ENCODE data around the gene NCS1. TPM values are rescaled to one million over a fixed set of nuclear protein-coding genes. Genes with fewer than 3 reads are reported as not detected.

Gene NCS1
- total RNA-seq, 1 experiment from 2014 or later, result 68.7 TPM

DNA sequence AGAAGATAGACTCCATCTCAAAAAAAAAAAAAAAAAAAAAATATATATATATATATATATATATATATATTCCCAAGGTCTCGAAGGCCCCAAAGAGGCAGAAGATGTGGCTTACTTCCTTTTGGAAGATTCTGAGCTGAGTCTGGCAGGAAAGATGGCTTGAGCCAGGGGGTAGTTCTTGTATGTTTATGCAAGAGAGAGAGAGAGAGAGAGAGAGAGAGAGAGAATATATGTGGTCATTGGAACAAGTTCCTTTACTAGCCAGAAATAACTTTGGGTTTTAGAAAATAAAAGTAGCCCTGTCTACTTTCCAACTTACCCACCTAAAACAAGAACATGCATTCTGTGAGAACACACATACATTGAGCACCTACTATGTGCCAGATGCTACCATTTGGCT is 17.6 kb downstream of the NCS1 start:
- no peaks in the 10 kb centered on the region for H3K36me3 ChIP-seq (ENCODE audit: control insufficient read depth in 1 of 2, insufficient read depth in 2 of 2, low read length in 2 of 2)
- BruUV-seq (replicated peaks), result no TSS peak
- POLR2A ChIA-PET, result no interaction called here
- no peak overlapping the region for H3K4me2 ChIP-seq (ENCODE audit: low read length)
- H3K27me3 ChIP-seq (ENCODE audit: insufficient read depth, low read length), result no peaks in the 10 kb centered on the region
- H3K9me3 ChIP-seq (ENCODE audit: control insufficient read depth in 1 of 2, insufficient read depth in 1 of 2, low read depth in 1 of 2, low read length in 2 of 2), result no peaks in the 10 kb centered on the region
- RAD21 ChIA-PET (ENCODE audit: low non-redundant PET in 1 of 2, low total read pairs in 2 of 2, uncharacterized antibody in 2 of 2, unreplicated experiment in 2 of 2), result no interaction called here
- ATAC-seq, result no peak
- DNase-seq (ENCODE audit: low read depth, low spot score), result no peak
- CTCF ChIA-PET, result no interaction called here
- peaks cover 9% of the 10 kb centered on the region; the same call in 1 of the 2 replicates for H4K20me1 ChIP-seq (ENCODE audit: insufficient read depth)
- no peak overlapping the region for H2AFZ ChIP-seq (ENCODE audit: low read depth, low read length, poor library complexity, severe bottlenecking)
- no peaks in the 10 kb centered on the region for H3K9me2 ChIP-seq (ENCODE audit: insufficient read depth)
- peaks cover 15 to 44% of the 10 kb centered on the region in 2 experiments for H3K4me1 ChIP-seq (ENCODE audit: control insufficient read depth in 1 of 2, insufficient read depth in 2 of 2, low read length in 2 of 2)
- H3K79me2 ChIP-seq (ENCODE audit: insufficient read depth, low read length), result peaks cover 96% of the 10 kb centered on the region
- no peak overlapping the region for H3K27ac ChIP-seq (ENCODE audit: low read depth, low read length)
- no peak overlapping the region for H3K4me3 ChIP-seq (replicated peaks in 1 of 2; ENCODE audit: low read depth in 1 of 2, low read length in 2 of 2)
- TF ChIP-seq JUND (IDR thresholded peaks at IDR 0.05) (no peak), CEBPB (IDR thresholded peaks at IDR 0.05; ENCODE audit: low read depth) (no peak), POLR2A (IDR thresholded peaks at IDR 0.05; ENCODE audit: borderline replicate concordance, extremely low read depth, insufficient read depth, insufficient read length) (no peak), ZFX (IDR thresholded peaks at IDR 0.05) (no peak)
- TF ChIP-seq, protein P1, sequence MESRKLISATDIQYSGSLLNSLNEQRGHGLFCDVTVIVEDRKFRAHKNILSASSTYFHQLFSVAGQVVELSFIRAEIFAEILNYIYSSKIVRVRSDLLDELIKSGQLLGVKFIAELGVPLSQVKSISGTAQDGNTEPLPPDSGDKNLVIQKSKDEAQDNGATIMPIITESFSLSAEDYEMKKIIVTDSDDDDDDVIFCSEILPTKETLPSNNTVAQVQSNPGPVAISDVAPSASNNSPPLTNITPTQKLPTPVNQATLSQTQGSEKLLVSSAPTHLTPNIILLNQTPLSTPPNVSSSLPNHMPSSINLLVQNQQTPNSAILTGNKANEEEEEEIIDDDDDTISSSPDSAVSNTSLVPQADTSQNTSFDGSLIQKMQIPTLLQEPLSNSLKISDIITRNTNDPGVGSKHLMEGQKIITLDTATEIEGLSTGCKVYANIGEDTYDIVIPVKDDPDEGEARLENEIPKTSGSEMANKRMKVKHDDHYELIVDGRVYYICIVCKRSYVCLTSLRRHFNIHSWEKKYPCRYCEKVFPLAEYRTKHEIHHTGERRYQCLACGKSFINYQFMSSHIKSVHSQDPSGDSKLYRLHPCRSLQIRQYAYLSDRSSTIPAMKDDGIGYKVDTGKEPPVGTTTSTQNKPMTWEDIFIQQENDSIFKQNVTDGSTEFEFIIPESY (IDR thresholded peaks at IDR 0.05; ENCODE audit: extremely low read depth, insufficient replicate concordance, low read length), result no peak
- TF ChIP-seq, protein P2, sequence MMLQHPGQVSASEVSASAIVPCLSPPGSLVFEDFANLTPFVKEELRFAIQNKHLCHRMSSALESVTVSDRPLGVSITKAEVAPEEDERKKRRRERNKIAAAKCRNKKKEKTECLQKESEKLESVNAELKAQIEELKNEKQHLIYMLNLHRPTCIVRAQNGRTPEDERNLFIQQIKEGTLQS (IDR thresholded peaks at IDR 0.05), result no peak
- no peak overlapping the region for H3K9ac ChIP-seq (ENCODE audit: low read length)
- intact Hi-C loops (cut with micrococcal nuclease), result no loop called here

DNA sequence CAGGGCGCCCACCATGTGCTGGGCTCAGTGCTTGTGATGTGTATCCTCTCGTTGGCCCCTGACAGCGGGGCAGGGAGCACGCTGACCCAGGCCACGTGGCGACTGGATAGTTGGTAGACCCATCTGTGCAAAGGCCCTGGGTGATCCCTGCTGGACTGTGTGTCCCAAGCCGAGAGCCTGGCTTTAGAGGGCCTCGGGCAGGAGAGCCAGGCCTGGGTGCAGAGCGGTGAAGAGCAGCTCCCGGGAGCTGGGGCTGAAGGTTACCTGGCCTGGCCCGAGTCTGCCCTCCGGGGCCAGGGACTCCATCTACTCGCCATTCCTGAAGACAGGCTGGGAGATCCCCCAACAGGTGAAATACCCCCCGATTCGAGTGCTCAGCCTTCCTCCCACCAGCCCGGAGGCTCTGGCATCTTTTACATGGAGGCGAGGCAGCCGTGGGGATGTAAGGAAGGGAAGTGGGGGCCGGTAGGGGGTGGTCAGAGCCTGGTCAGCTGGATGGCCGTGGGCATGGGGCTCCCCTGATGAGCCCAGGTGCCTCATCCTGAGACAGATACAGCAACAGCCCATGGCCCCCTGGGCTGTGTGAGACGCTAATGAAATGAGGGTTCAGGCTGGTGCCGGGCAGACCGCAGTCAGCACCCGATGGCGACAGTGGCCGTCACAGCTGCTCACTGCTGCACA is 19.0 kb downstream of the NCS1 start:
- no peaks in the 10 kb centered on the region for H3K9me3 ChIP-seq (ENCODE audit: control insufficient read depth in 1 of 2, insufficient read depth in 1 of 2, low read depth in 1 of 2, low read length in 2 of 2)
- POLR2A ChIA-PET, result no interaction called here
- H3K9ac ChIP-seq (ENCODE audit: low read length), result no peak overlapping the region
- H3K27ac ChIP-seq (ENCODE audit: low read depth, low read length), result no peak overlapping the region
- BruUV-seq (replicated peaks), result no TSS peak
- H3K27me3 ChIP-seq (ENCODE audit: insufficient read depth, low read length), result no peaks in the 10 kb centered on the region
- ATAC-seq (no peak), DNase-seq (ENCODE audit: low read depth, low spot score) (no peak)
- H3K9me2 ChIP-seq (ENCODE audit: insufficient read depth), result no peaks in the 10 kb centered on the region
- no peaks in the 10 kb centered on the region for H3K36me3 ChIP-seq (ENCODE audit: control insufficient read depth in 1 of 2, insufficient read depth in 2 of 2, low read length in 2 of 2)
- no peak overlapping the region for H2AFZ ChIP-seq (ENCODE audit: low read depth, low read length, poor library complexity, severe bottlenecking)
- intact Hi-C loops (cut with micrococcal nuclease), result no loop called here
- H4K20me1 ChIP-seq (ENCODE audit: insufficient read depth), result peaks cover 9% of the 10 kb centered on the region; the same call in 1 of the 2 replicates
- RAD21 ChIA-PET (ENCODE audit: low non-redundant PET in 1 of 2, low total read pairs in 2 of 2, uncharacterized antibody in 2 of 2, unreplicated experiment in 2 of 2), result no interaction called here
- H3K79me2 ChIP-seq (ENCODE audit: insufficient read depth, low read length), result peaks cover 96% of the 10 kb centered on the region
- H3K4me3 ChIP-seq (replicated peaks in 1 of 2; ENCODE audit: low read depth in 1 of 2, low read length in 2 of 2), result no peak overlapping the region
- peaks cover 12 to 30% of the 10 kb centered on the region in 2 experiments for H3K4me1 ChIP-seq (ENCODE audit: control insufficient read depth in 1 of 2, insufficient read depth in 2 of 2, low read length in 2 of 2)
- CTCF ChIA-PET, result no interaction called here
- no peak overlapping the region for H3K4me2 ChIP-seq (ENCODE audit: low read length)
- no peak for TF ChIP-seq ELF1 (IDR thresholded peaks at IDR 0.05; ENCODE audit: borderline replicate concordance, low read depth)
- TF ChIP-seq SP1 (IDR thresholded peaks at IDR 0.05; ENCODE audit: low read depth), result no peak
- TF ChIP-seq TCF7L2 (IDR thresholded peaks at IDR 0.05; ENCODE audit: borderline replicate concordance, extremely low read depth, insufficient read depth, insufficient read length), result no peak
- TF ChIP-seq EZH2phosphoT487 (IDR thresholded peaks at IDR 0.05; ENCODE audit: borderline replicate concordance), result no peak
- TF ChIP-seq SIN3A (IDR thresholded peaks at IDR 0.05; ENCODE audit: low read depth), result no peak
- TF ChIP-seq, protein P3, sequence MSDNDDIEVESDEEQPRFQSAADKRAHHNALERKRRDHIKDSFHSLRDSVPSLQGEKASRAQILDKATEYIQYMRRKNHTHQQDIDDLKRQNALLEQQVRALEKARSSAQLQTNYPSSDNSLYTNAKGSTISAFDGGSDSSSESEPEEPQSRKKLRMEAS (IDR thresholded peaks at IDR 0.05), result no peak
- no peak for TF ChIP-seq RAD21 (IDR thresholded peaks at IDR 0.05; ENCODE audit: low read depth)
- no peak for TF ChIP-seq POLR2AphosphoS5 (IDR thresholded peaks at IDR 0.05; ENCODE audit: low read depth, low read length)
- no peak for TF ChIP-seq YY1 (IDR thresholded peaks at IDR 0.05; ENCODE audit: extremely low read depth, insufficient replicate concordance, low read depth, low read length)
- TF ChIP-seq JUND (IDR thresholded peaks at IDR 0.05), result no peak
